H9 (cell line): ENCODE measurements around the gene KANSL1L. TPM values are rescaled to one million over a fixed set of nuclear protein-coding genes. Genes with fewer than 3 reads are reported as not detected.

ENCODE experiments used
- DNase-seq: peaks from one replicate; pipeline ENCODE4 v3.0.0-alpha.2; 2017
- H2AFZ ChIP-seq: one replicate; pipeline ENCODE4 v1.6.1; 2013; ENCODE audit warnings: mild to moderate bottlenecking, low read length, control low read depth, moderate library complexity
- H2AK5ac ChIP-seq: 2 replicates; pipeline ENCODE4 v1.6.1; 2013; ENCODE audit warnings: low read length, control low read depth, mixed read lengths; ENCODE audit not compliant: insufficient read length
- H2BK120ac ChIP-seq: one replicate; pipeline ENCODE4 v1.6.1; 2013; ENCODE audit warnings: low read depth, mild to moderate bottlenecking, low read length, control low read depth, inconsistent platforms; ENCODE audit not compliant: poor library complexity, severe bottlenecking
- H2BK12ac ChIP-seq: 2 replicates; pipeline ENCODE4 v1.6.1; 2013; ENCODE audit warnings: low read length, control low read depth, mixed read lengths, low read depth; ENCODE audit not compliant: insufficient read length
- H2BK15ac ChIP-seq: 2 replicates; pipeline ENCODE4 v1.6.1; 2013; ENCODE audit warnings: low read depth, low read length, control low read depth
- H2BK20ac ChIP-seq: one replicate; pipeline ENCODE4 v1.6.1; 2013; ENCODE audit warnings: low read depth, mild to moderate bottlenecking, low read length, control low read depth, inconsistent platforms; ENCODE audit not compliant: poor library complexity, severe bottlenecking
- H2BK5ac ChIP-seq: 2 replicates; pipeline ENCODE4 v1.6.1; 2013; ENCODE audit warnings: low read length, control low read depth, mixed read lengths; ENCODE audit not compliant: insufficient read length
- H3K14ac ChIP-seq: 2 replicates; pipeline ENCODE4 v1.6.1; 2013; ENCODE audit warnings: low read length, control low read depth; ENCODE audit not compliant: insufficient read depth
- H3K18ac ChIP-seq: 2 replicates; pipeline ENCODE4 v1.6.1; 2013; ENCODE audit warnings: low read depth, mild to moderate bottlenecking, mixed read lengths, low read length, control low read depth; ENCODE audit not compliant: insufficient read length
- H3K23ac ChIP-seq: 2 replicates; pipeline ENCODE4 v1.6.1; 2013; ENCODE audit warnings: low read length, control low read depth, mixed read lengths, low read depth; ENCODE audit not compliant: insufficient read length
- H3K23me2 ChIP-seq: 2 replicates; pipeline ENCODE4 v1.6.1; 2013; ENCODE audit warnings: low read depth, mild to moderate bottlenecking, mixed read lengths, low read length, control low read depth; ENCODE audit not compliant: insufficient read length, poor library complexity, severe bottlenecking
- H3K27ac ChIP-seq: 2 replicates; pipeline ENCODE4 v1.5.1; 2013; ENCODE audit warnings: low read length, control low read depth, mixed read lengths, low read depth; ENCODE audit not compliant: insufficient read length
- H3K27me3 ChIP-seq: 2 replicates; pipeline ENCODE4 v1.6.1; 2013; ENCODE audit warnings: low read length, control low read depth, inconsistent platforms; ENCODE audit not compliant: insufficient read depth
- H3K4ac ChIP-seq: 2 replicates; pipeline ENCODE4 v1.6.1; 2013; ENCODE audit warnings: low read depth, mild to moderate bottlenecking, control low read depth, inconsistent platforms, low read length, moderate library complexity
- H3K4me1 ChIP-seq: 2 replicates; pipeline ENCODE4 v1.6.1; 2013; ENCODE audit warnings: low read length, control low read depth, inconsistent platforms; ENCODE audit not compliant: insufficient read depth
- H3K4me2 ChIP-seq: 2 replicates; pipeline ENCODE4 v1.6.1; 2013; ENCODE audit warnings: low read length, control low read depth, mixed read lengths; ENCODE audit not compliant: insufficient read length, insufficient read depth
- H3K56ac ChIP-seq: 2 replicates; pipeline ENCODE4 v1.6.1; 2013; ENCODE audit warnings: low read depth, mild to moderate bottlenecking, mixed read lengths, low read length, control low read depth; ENCODE audit not compliant: insufficient read length
- H3K79me1 ChIP-seq: 2 replicates; pipeline ENCODE4 v1.6.1; 2013; ENCODE audit warnings: low read depth, mild to moderate bottlenecking, moderate library complexity, low read length, control low read depth, inconsistent platforms; ENCODE audit not compliant: insufficient read depth, poor library complexity, severe bottlenecking
- H3K79me2 ChIP-seq: 2 replicates; pipeline ENCODE4 v1.6.1; 2013; ENCODE audit warnings: low read length, control low read depth, inconsistent platforms; ENCODE audit not compliant: insufficient read depth
- H3K9ac ChIP-seq: 2 replicates; pipeline ENCODE4 v1.6.1; 2013; ENCODE audit warnings: low read length, control low read depth, mixed read lengths; ENCODE audit not compliant: insufficient read length; ENCODE audit errors: extremely low read depth
- H3K9me3 ChIP-seq: one replicate; pipeline ENCODE4 v1.6.1; 2013; ENCODE audit warnings: low read depth, low read length, inconsistent platforms; ENCODE audit not compliant: control insufficient read depth
- H3T11ph ChIP-seq: one replicate; pipeline ENCODE4 v1.6.1; 2013; ENCODE audit warnings: mild to moderate bottlenecking, low read length, control low read depth, inconsistent platforms
- H4K20me1 ChIP-seq: one replicate; pipeline ENCODE4 v1.6.1; 2013; ENCODE audit not compliant: control insufficient read depth, insufficient read length, insufficient read depth
- H4K5ac ChIP-seq: 2 replicates; pipeline ENCODE4 v1.6.1; 2013; ENCODE audit warnings: low read depth, mild to moderate bottlenecking, mixed read lengths, low read length, control low read depth; ENCODE audit not compliant: insufficient read length
- H4K8ac ChIP-seq: replicated peaks from 2 replicates; pipeline ENCODE4 v1.6.1; 2013; ENCODE audit warnings: low read length, control low read depth, mixed read lengths, low read depth; ENCODE audit not compliant: insufficient read length
- H4K91ac ChIP-seq: 2 replicates; pipeline ENCODE4 v1.6.1; 2013; ENCODE audit warnings: low read depth, mild to moderate bottlenecking, moderate library complexity, mixed read lengths, low read length, control low read depth; ENCODE audit not compliant: insufficient read length
- H3K27ac Mint-ChIP-seq, 3 experiments: 2 replicates in 2 of 3; 3 replicates in 1 of 3; pipeline ENCODE4 v1.8.0; 2020 to 2021; ENCODE audit warnings: mixed read lengths in 3 of 3, mild to moderate bottlenecking in 1 of 3, moderate library complexity in 1 of 3
- H3K27me3 Mint-ChIP-seq: 2 replicates; pipeline ENCODE4 v1.8.0; 2021; ENCODE audit warnings: low read depth, mild to moderate bottlenecking, moderate library complexity, mixed read lengths
- H3K36me3 Mint-ChIP-seq, 3 experiments: 2 replicates in 2 of 3; 3 replicates in 1 of 3; pipeline ENCODE4 v1.8.0; 2020 to 2021; ENCODE audit warnings: low read depth in 3 of 3, mixed read lengths in 3 of 3; ENCODE audit not compliant: insufficient read depth in 1 of 3
- H3K4me1 Mint-ChIP-seq, 2 experiments: 2 replicates each; pipeline ENCODE4 v1.8.0; 2020; ENCODE audit warnings: mixed read lengths in 2 of 2
- H3K4me3 Mint-ChIP-seq, 2 experiments: 2 replicates in 1 of 2; 3 replicates in 1 of 2; pipeline ENCODE4 v1.8.0; 2020 to 2021; ENCODE audit warnings: mild to moderate bottlenecking in 2 of 2, mixed read lengths in 2 of 2, moderate library complexity in 1 of 2
- H3K9me3 Mint-ChIP-seq, 2 experiments: 2 replicates in 1 of 2; 3 replicates in 1 of 2; pipeline ENCODE4 v1.8.0; 2020; ENCODE audit warnings: mild to moderate bottlenecking in 2 of 2, mixed read lengths in 2 of 2, moderate library complexity in 1 of 2
- WGBS: extraction: QIAGEN DNeasy Blood & Tissue Kit; methylation state at CpG from one replicate; pipeline ENCODE4 v1.1.7; 2013; ENCODE audit warnings: missing lambda C conversion rate, low lambda C conversion rate, mixed read lengths; ENCODE audit not compliant: insufficient read length; ENCODE audit errors: extremely low coverage; 5-methylcytosine and 5-hydroxymethylcytosine counted together
- total RNA-seq: library from RNA; stranded (reverse); gene quantifications from 2 replicates; pipeline ENCODE4 v1.2.1, GENCODE V29; 2021
- TF ChIP-seq, protein P1 (sequence below): fragments of 200-600 bp; sonication (generic); conservative IDR thresholded peaks from 3 replicates; pipeline ENCODE4 v1.8.0; 2021; ENCODE audit warnings: antibody characterized with exemption, mild to moderate bottlenecking

Gene KANSL1L
- total RNA-seq, 1 experiment from 2014 or later: 8.2 TPM

DNA sequence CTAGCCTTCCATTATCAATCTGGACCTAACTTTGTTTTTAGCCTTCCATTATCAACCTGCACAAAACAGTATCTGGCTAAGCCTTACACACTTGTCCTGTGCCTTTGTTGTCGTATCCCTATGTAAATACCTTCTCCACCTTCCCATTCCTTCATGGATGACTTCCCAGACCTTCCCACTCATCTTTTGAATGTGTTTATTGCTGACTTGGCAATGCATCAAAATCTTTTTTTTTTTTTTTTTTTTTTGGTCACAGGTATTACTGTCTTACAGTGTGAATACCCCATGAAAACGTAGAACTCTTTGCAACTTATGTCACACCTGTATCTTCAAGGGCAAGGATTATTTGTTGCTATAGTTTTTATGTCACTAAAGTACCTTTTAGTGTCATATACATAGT lies 143.0 kb downstream of the KANSL1L start:
- H3K9me3 Mint-ChIP-seq: no peaks in the 10 kb centered on the region
- Histone ChIP-seq H2AK5ac (no peak overlapping the region), H3K23ac (no peak overlapping the region), H4K20me1 (no peaks in the 10 kb centered on the region), H4K8ac (no peak overlapping the region), H2BK20ac (no peak overlapping the region), H2BK12ac (no peak overlapping the region), H3K27me3 (no peaks in the 10 kb centered on the region), H2BK15ac (no peak overlapping the region), H3K27ac (no peak overlapping the region), H3K4me1 (no peaks in the 10 kb centered on the region), H3K9ac (no peak overlapping the region), H3T11ph (no peak overlapping the region), H3K79me2 (no peaks in the 10 kb centered on the region), H3K79me1 (no peaks in the 10 kb centered on the region), H3K23me2 (no peaks in the 10 kb centered on the region), H2AFZ (no peak overlapping the region), H3K14ac (no peak overlapping the region), H2BK5ac (no peak overlapping the region), H3K18ac (no peak overlapping the region), H2BK120ac (no peak overlapping the region), H3K4me2 (no peak overlapping the region), H3K56ac (no peak overlapping the region), H3K9me3 (no peaks in the 10 kb centered on the region), H3K4ac (no peak overlapping the region), H4K5ac (no peak overlapping the region), H4K91ac (no peak overlapping the region)
- peaks cover 10 to 33% (median 21%) of the 10 kb centered on the region in 3 experiments for H3K36me3 Mint-ChIP-seq
- H3K4me1 Mint-ChIP-seq: no peaks in the 10 kb centered on the region
- 0 out of 7 replicates have a peak overlapping the region, but pooled peaks of 1 of the 3 experiments have one; percentile 15 for H3K27ac Mint-ChIP-seq
- WGBS: no CpG with 5 or more reads among the region's 2 CpGs
- no peaks in the 10 kb centered on the region for H3K27me3 Mint-ChIP-seq
- no peak for DNase-seq
- H3K4me3 Mint-ChIP-seq: no peak overlapping the region
- TF ChIP-seq, protein P1, sequence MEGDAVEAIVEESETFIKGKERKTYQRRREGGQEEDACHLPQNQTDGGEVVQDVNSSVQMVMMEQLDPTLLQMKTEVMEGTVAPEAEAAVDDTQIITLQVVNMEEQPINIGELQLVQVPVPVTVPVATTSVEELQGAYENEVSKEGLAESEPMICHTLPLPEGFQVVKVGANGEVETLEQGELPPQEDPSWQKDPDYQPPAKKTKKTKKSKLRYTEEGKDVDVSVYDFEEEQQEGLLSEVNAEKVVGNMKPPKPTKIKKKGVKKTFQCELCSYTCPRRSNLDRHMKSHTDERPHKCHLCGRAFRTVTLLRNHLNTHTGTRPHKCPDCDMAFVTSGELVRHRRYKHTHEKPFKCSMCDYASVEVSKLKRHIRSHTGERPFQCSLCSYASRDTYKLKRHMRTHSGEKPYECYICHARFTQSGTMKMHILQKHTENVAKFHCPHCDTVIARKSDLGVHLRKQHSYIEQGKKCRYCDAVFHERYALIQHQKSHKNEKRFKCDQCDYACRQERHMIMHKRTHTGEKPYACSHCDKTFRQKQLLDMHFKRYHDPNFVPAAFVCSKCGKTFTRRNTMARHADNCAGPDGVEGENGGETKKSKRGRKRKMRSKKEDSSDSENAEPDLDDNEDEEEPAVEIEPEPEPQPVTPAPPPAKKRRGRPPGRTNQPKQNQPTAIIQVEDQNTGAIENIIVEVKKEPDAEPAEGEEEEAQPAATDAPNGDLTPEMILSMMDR: no peak
